Activated T-helper 1 cell treated with anti-CD3 and anti-CD28 coated beads, Interleukin-12 subunit alpha, Interleukin-12 subunit beta, Interleukin-2, Interleukin-4 antibody, amounts not matched to agents 30 ng/mL and 10 ng/mL and 1 ng/mL, durations not matched to agents 14 hours and 24 hours and 36 hours (primary cell): ENCODE data around the gene SAMD4B. TPM values are rescaled to one million over a fixed set of nuclear protein-coding genes. Genes with fewer than 3 reads are reported as not detected.
A peak's percentile ranks its signal among the peaks of the same experiment; 100 is the strongest.

ENCODE experiments used
- DNase-seq: peaks from one replicate; pipeline ENCODE4 v3.0.0; 2021; ENCODE audit warnings: low spot score
- H3K27ac Mint-ChIP-seq: one replicate; pipeline ENCODE4 v1.8.0; 2021; ENCODE audit warnings: mild to moderate bottlenecking, mixed read lengths
- H3K27me3 Mint-ChIP-seq: one replicate; pipeline ENCODE4 v1.8.0; 2022; ENCODE audit warnings: mild to moderate bottlenecking, moderate library complexity, mixed read lengths; ENCODE audit not compliant: insufficient read depth
- H3K36me3 Mint-ChIP-seq: one replicate; pipeline ENCODE4 v1.8.0; 2021; ENCODE audit warnings: low read depth, mixed read lengths
- H3K4me1 Mint-ChIP-seq: one replicate; pipeline ENCODE4 v1.8.0; 2021; ENCODE audit warnings: low read depth, mixed read lengths
- H3K4me3 Mint-ChIP-seq: one replicate; pipeline ENCODE4 v1.8.0; 2021; ENCODE audit warnings: mild to moderate bottlenecking, moderate library complexity, mixed read lengths
- H3K9me3 Mint-ChIP-seq: one replicate; pipeline ENCODE4 v1.8.0; 2021; ENCODE audit warnings: mixed read lengths
- intact Hi-C: fragments of 100-400 bp; cut with micrococcal nuclease; formaldehyde crosslinking; loops from one replicate; pipeline ENCODE4 v1.15.1; 2024
- total RNA-seq: library from RNA; stranded (reverse); gene quantifications from 2 replicates; pipeline ENCODE4 v1.2.3, GENCODE V29; 2022

Gene SAMD4B
- total RNA-seq, result 71.3 and 71.8 TPM in 2 replicates

GRCh38 chr19:39341719-39342604 is at the start of gene SAMD4B:
Gene SAMD4B (plus strand): TSS chr19:39342421. CDS start chr19:39356894, 14,473 bp downstream.
- Mint-ChIP-seq H3K27ac (peak within 1 kb of the TSS; percentile 96), H3K27me3 (no peaks in the 10 kb centered on the region), H3K4me1 (peaks cover 73% of the 10 kb centered on the region), H3K9me3 (no peaks in the 10 kb centered on the region), H3K36me3 (peaks cover 26% of the 10 kb centered on the region), H3K4me3 (peak within 1 kb of the TSS; percentile 99)
- intact Hi-C loops, result loop anchor here (1.0 to 5.0 kb wide), 7 partner anchors 9 to 490 kb away; partner anchors contain the start of genes EID2B, MED29, PAF1 and PAK4
- DNase-seq, result peak; percentile 99

GRCh38 chr19:39293394-39293793 is 48.8 kb upstream of the SAMD4B start:
- no peak for DNase-seq
- H3K36me3 Mint-ChIP-seq, result no peaks in the 10 kb centered on the region
- no peak overlapping the region for H3K27ac Mint-ChIP-seq
- H3K4me3 Mint-ChIP-seq, result no peak overlapping the region
- intact Hi-C loops, result no loop called here
- peaks cover 24% of the 10 kb centered on the region for H3K4me1 Mint-ChIP-seq
- no peaks in the 10 kb centered on the region for H3K9me3 Mint-ChIP-seq
- peaks cover 15% of the 10 kb centered on the region for H3K27me3 Mint-ChIP-seq

DNA sequence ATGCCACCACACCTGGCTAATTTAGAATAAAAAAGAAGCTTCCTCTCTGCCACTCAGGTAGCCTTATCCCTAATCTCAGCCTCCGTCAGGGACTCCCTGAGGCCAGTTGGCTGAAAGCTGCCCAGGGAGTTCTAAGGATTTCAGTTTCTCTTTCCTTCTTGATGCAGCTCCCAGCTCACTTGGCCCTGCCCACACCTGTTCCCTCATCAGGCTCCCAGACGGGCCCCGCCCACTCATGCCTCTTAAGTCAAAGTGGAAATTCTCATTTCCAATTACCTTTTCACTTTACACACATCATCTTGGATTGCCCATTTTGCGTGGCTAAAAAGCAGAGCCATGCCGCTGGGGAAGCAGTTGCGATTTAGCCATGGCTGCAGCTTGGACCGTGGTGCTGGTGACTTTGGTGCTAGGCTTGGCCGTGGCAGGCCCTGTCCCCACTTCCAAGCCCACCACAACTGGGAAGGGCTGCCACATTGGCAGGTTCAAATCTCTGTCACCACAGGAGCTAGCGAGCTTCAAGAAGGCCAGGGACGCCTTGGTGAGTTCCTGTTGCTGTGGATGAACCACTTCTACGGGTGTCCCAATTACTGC is 46.1 kb upstream of the SAMD4B start, which contains the start of gene IFNL1:
Gene IFNL1, plus strand, starts transcription at position 353 of the 591 bp plus-strand sequence. Its CDS starts 15 bp downstream, at position 368.
- Mint-ChIP-seq H3K36me3 (no peaks in the 10 kb centered on the region), H3K27ac (peak within 1 kb of the TSS; percentile 31), H3K27me3 (peaks cover 7% of the 10 kb centered on the region), H3K4me3 (no peak within 1 kb of the TSS), H3K9me3 (no peaks in the 10 kb centered on the region), H3K4me1 (peaks cover 32% of the 10 kb centered on the region)
- intact Hi-C loops, result no loop called here
- no peak for DNase-seq

- peaks cover 32% of the 10 kb centered on the region for H3K4me1 Mint-ChIP-seq
- no peaks in the 10 kb centered on the region for H3K9me3 Mint-ChIP-seq
- no peaks in the 10 kb centered on the region for H3K36me3 Mint-ChIP-seq
- no peak for DNase-seq
- intact Hi-C loops, result no loop called here
- no peak overlapping the region for H3K4me3 Mint-ChIP-seq
- H3K27me3 Mint-ChIP-seq, result peaks cover 5% of the 10 kb centered on the region
- peak overlapping the region; percentile 31 for H3K27ac Mint-ChIP-seq
These were observed 45.3 kb upstream of the SAMD4B start for GRCh38 chr19:39296906-39297305.

DNA sequence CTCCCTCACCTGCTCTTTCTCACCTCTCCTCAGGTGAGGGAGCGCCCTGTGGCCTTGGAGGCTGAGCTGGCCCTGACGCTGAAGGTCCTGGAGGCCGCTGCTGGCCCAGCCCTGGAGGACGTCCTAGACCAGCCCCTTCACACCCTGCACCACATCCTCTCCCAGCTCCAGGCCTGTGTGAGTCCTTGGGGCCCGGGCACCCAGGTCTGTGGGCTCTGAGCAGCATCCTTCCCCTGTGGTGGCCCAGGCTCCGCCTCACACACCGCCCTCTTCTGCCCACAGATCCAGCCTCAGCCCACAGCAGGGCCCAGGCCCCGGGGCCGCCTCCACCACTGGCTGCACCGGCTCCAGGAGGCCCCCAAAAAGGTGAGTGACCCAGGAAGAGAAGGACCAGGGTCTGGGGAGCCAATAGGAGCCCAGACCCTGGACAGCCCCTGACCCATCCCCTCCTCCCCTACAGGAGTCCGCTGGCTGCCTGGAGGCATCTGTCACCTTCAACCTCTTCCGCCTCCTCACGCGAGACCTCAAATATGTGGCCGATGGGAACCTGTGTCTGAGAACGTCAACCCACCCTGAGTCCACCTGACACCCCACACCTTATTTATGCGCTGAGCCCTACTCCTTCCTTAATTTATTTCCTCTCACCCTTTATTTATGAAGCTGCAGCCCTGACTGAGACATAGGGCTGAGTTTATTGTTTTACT is 44.1 kb upstream of the SAMD4B start:
- Mint-ChIP-seq H3K27me3 (peaks cover 5% of the 10 kb centered on the region), H3K4me1 (peaks cover 32% of the 10 kb centered on the region), H3K27ac (no peak overlapping the region), H3K36me3 (no peaks in the 10 kb centered on the region), H3K4me3 (no peak overlapping the region), H3K9me3 (no peaks in the 10 kb centered on the region)
- DNase-seq, result peak; percentile 58
- intact Hi-C loops, result no loop called here

- Mint-ChIP-seq H3K36me3 (no peaks in the 10 kb centered on the region), H3K4me3 (no peak overlapping the region), H3K4me1 (peaks cover 32% of the 10 kb centered on the region), H3K27ac (no peak overlapping the region), H3K9me3 (no peaks in the 10 kb centered on the region), H3K27me3 (peaks cover 5% of the 10 kb centered on the region)
- DNase-seq, result no peak
- intact Hi-C loops, result no loop called here
These were observed 42.8 kb upstream of the SAMD4B start for GRCh38 chr19:39299404-39299803.

DNA sequence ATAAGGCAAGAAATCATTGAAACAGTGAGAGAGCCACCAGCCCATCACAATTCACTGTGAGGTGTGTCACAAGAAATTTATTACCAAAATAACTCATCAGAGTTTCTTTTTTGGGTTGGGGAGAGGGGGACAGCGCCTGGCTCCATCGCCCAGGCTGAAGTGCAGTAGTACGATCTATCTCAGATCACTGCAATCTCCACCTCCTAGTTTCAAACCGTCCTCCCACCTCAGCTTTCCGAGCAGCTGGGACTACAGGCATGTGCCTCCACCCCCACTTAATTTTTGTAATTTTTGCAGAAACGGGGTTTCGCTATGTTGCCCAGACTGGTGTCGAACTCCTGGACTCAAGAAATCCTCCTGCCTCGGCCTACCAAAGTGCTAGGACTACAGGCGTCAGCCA is 42.4 kb upstream of the SAMD4B start:
- H3K9me3 Mint-ChIP-seq, result no peaks in the 10 kb centered on the region
- H3K27ac Mint-ChIP-seq, result no peak overlapping the region
- H3K4me1 Mint-ChIP-seq, result peaks cover 32% of the 10 kb centered on the region
- H3K27me3 Mint-ChIP-seq, result peaks cover 5% of the 10 kb centered on the region
- intact Hi-C loops, result no loop called here
- H3K36me3 Mint-ChIP-seq, result no peaks in the 10 kb centered on the region
- no peak for DNase-seq
- H3K4me3 Mint-ChIP-seq, result no peak overlapping the region

- intact Hi-C loops, result no loop called here
- Mint-ChIP-seq H3K27me3 (peaks cover 5% of the 10 kb centered on the region), H3K4me3 (no peak overlapping the region), H3K36me3 (no peaks in the 10 kb centered on the region), H3K27ac (no peak overlapping the region), H3K4me1 (peaks cover 31% of the 10 kb centered on the region), H3K9me3 (no peaks in the 10 kb centered on the region)
- DNase-seq, result no peak
These were observed 41.2 kb upstream of the SAMD4B start for GRCh38 chr19:39301021-39301420.

DNA sequence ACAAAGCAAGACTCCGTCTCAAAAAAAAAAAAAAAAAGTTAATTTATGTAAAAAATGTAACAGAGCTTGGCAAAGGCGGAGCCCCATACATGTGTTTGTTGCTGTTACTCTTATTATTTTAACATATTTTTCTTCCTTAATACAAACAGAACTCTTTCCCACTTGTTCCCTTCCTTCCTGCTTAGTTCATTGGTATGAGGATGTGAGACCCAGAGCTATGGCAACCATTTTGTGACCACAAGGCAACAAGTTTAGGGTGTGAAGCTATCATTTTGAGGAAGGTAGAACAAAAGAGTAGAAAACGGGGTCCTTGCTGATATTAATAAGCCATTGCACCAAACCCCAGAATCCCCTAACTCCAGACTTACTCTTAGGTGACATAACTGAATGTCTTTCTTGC is 40.7 kb upstream of the SAMD4B start:
- Mint-ChIP-seq H3K27me3 (peaks cover 5% of the 10 kb centered on the region), H3K9me3 (no peaks in the 10 kb centered on the region), H3K27ac (no peak overlapping the region), H3K36me3 (peaks cover 2% of the 10 kb centered on the region), H3K4me1 (peaks cover 25% of the 10 kb centered on the region), H3K4me3 (no peak overlapping the region)
- DNase-seq, result no peak
- intact Hi-C loops, result no loop called here

DNA sequence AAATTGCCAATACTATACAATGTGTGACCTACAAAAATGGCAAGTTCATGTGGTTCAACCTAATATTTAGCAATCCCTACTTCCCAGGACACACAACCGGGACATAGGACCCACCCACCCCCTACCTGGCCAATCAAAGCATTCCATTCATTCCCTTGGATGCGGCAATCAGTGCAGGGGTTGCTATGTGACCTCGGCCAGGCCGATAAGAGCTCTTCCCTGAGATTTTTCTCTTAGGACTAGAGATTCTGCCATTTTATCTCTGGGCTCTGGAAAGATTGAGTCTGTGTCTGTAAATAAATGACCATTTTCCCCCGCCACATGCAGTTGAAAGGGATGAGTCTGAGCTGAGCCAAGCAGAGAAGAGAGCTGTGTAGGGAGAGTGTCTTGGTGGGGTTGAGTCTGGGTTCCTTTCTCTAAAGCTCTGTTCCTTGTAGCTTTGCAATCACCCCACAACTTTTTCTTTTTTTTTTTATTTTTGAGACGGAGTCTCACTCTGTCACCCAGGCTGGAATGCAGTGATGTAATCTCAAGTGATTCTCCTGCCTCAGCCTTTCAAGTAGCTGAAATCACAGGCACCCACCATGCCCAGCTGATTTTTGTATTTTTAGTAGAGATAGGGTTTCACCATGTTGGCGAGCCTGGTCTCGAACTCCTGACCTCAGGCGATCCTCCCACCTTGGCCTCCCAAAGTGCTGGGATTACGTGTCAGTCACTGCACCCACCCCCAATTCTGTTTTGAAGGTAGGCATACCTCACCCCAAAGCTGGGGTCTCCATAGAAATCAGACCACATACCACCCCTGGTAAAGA is 38.6 kb upstream of the SAMD4B start:
- DNase-seq, result no peak
- intact Hi-C loops, result no loop called here
- Mint-ChIP-seq H3K9me3 (no peaks in the 10 kb centered on the region), H3K27ac (no peak overlapping the region), H3K4me1 (peaks cover 7% of the 10 kb centered on the region), H3K4me3 (no peak overlapping the region), H3K36me3 (peaks cover 7% of the 10 kb centered on the region), H3K27me3 (peaks cover 2% of the 10 kb centered on the region)

DNA sequence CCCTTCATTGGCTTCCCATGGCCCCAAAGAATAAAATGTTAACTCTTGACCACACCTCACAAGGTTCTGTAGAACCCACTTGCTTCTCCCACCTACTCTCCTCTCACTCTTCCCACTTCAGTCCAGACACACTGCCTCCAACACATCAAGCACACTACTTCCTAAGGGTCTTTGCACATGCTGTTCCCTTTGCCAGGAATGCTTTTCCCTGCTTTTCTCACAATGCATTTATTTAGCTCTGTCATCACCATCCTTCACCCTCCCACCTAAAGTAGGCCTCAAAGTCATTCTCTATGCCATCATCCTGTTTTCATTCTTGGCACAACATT is 38.1 kb upstream of the SAMD4B start:
- Mint-ChIP-seq H3K4me1 (peaks cover 3% of the 10 kb centered on the region), H3K27ac (no peak overlapping the region), H3K4me3 (no peak overlapping the region), H3K36me3 (peaks cover 12% of the 10 kb centered on the region), H3K27me3 (peaks cover 2% of the 10 kb centered on the region), H3K9me3 (no peaks in the 10 kb centered on the region)
- DNase-seq, result no peak
- intact Hi-C loops, result no loop called here

GRCh38 chr19:39304701-39305571 is 37.3 kb upstream of the SAMD4B start:
- Mint-ChIP-seq H3K36me3 (peaks cover 12% of the 10 kb centered on the region), H3K9me3 (no peaks in the 10 kb centered on the region)

More at GRCh38 chr19:39304701-39305571, 37.3 kb upstream of the SAMD4B start:
- Mint-ChIP-seq H3K4me3 (no peak overlapping the region), H3K27ac (no peak overlapping the region), H3K27me3 (peaks cover 2% of the 10 kb centered on the region), H3K4me1 (no peaks in the 10 kb centered on the region)
- DNase-seq, result no peak
- intact Hi-C loops, result no loop called here
